ENCODE measurements around the gene GPR37L1.
"Not testable (repeated sequence)": the region's sequence is repeated elsewhere in the genome, so short reads cannot be mapped to it uniquely, and the experiment has no call there.

Gene GPR37L1

GRCh38 chr1:202107801-202108731 is 14.7 kb upstream of the GPR37L1 start:
- no peak for DNase-seq (ENCODE audit: low read depth in 2 of 3, low spot score in 1 of 3)

- no peak for DNase-seq (ENCODE audit: low read depth in 2 of 3, low spot score in 1 of 3)
These were observed 11.7 kb upstream of the GPR37L1 start for GRCh38 chr1:202110977-202111376.

- not testable (repeated sequence) for DNase-seq (ENCODE audit: low read depth in 2 of 3, low spot score in 1 of 3)
These were observed 11.1 kb upstream of the GPR37L1 start for GRCh38 chr1:202111589-202111988.

- DNase-seq (ENCODE audit: low read depth in 2 of 3, low spot score in 1 of 3): no peak
These were observed 9.6 kb upstream of the GPR37L1 start for GRCh38 chr1:202112859-202113689.

- no peak for DNase-seq (ENCODE audit: low read depth in 2 of 3, low spot score in 1 of 3)
These were observed 8.9 kb upstream of the GPR37L1 start for GRCh38 chr1:202113690-202114300.

GRCh38 chr1:202116287-202116686 is 6.4 kb upstream of the GPR37L1 start:
- DNase-seq (ENCODE audit: low read depth in 2 of 3, low spot score in 1 of 3): no peak

- DNase-seq (ENCODE audit: low read depth in 2 of 3, low spot score in 1 of 3): no peak
These were observed 4.8 kb upstream of the GPR37L1 start for GRCh38 chr1:202117898-202118371.

GRCh38 chr1:202121006-202121405 is 1.7 kb upstream of the GPR37L1 start:
- DNase-seq (ENCODE audit: low read depth in 2 of 3, low spot score in 1 of 3): no peak

GRCh38 chr1:202123336-202123813 is 658 bp downstream of the GPR37L1 start:
- DNase-seq (ENCODE audit: low read depth in 2 of 3, low spot score in 1 of 3): no peak

GRCh38 chr1:202124142-202124541 is 1.4 kb downstream of the GPR37L1 start:
- DNase-seq (ENCODE audit: low read depth in 2 of 3, low spot score in 1 of 3): no peak

- DNase-seq (ENCODE audit: low read depth in 2 of 3, low spot score in 1 of 3): no peak
These were observed 2.9 kb downstream of the GPR37L1 start for GRCh38 chr1:202125611-202126010.

- DNase-seq (ENCODE audit: low read depth in 2 of 3, low spot score in 1 of 3): no peak
These were observed 3.7 kb downstream of the GPR37L1 start for GRCh38 chr1:202126426-202126825.

- DNase-seq (ENCODE audit: low read depth in 2 of 3, low spot score in 1 of 3): no peak
These were observed 4.3 kb downstream of the GPR37L1 start for GRCh38 chr1:202127061-202127460.

GRCh38 chr1:202127836-202128622 is 5.3 kb downstream of the GPR37L1 start:
- no peak for DNase-seq (ENCODE audit: low read depth in 2 of 3, low spot score in 1 of 3)

- DNase-seq (ENCODE audit: low read depth in 2 of 3, low spot score in 1 of 3): no peak
These were observed 7.0 kb downstream of the GPR37L1 start for GRCh38 chr1:202129453-202130296.

- no peak for DNase-seq (ENCODE audit: low read depth in 2 of 3, low spot score in 1 of 3)
These were observed 7.6 kb downstream of the GPR37L1 start for GRCh38 chr1:202130297-202130721.

GRCh38 chr1:202130816-202131522 is 8.3 kb downstream of the GPR37L1 start:
- no peak for DNase-seq (ENCODE audit: low read depth in 2 of 3, low spot score in 1 of 3)

- DNase-seq (ENCODE audit: low read depth in 2 of 3, low spot score in 1 of 3): no peak
These were observed 9.5 kb downstream of the GPR37L1 start for GRCh38 chr1:202131956-202132821.

Measured in stimulated activated CD4-positive, alpha-beta T cell treated with anti-CD3 and anti-CD28 coated beads, Interleukin-12 subunit alpha, Interleukin-12 subunit beta, amount 100 ng/mL, for 48 hours (primary cell).